Motor neuron (in vitro differentiated cells): ENCODE measurements around the gene ATP8B4. TPM values are rescaled to one million over a fixed set of nuclear protein-coding genes. Genes with fewer than 3 reads are reported as not detected.

ENCODE experiments used
- ATAC-seq, 8 experiments: fragments of 200-7000 bp; cut with Tn5 transposase; replicated peaks in 6 of 8; 2 replicates each; pipeline ENCODE4 v1.8.0; 2021; ENCODE audit warnings: mild to moderate bottlenecking in 8 of 8, moderate library complexity in 8 of 8
- H3K27ac ChIP-seq, 2 donors: fragments of 250-450 bp; sonication (Bioruptor Pico); 2 replicates each; pipeline ENCODE4 v1.9.0; 2021; ENCODE audit warnings: antibody characterized with exemption in 2 of 2, mild to moderate bottlenecking in 2 of 2, moderate library complexity in 1 of 2
- H3K4me1 ChIP-seq, 2 donors: fragments of 250-450 bp; sonication (Bioruptor Pico); replicated peaks in 1 of 2; 2 replicates each; pipeline ENCODE4 v1.6.1; 2021; ENCODE audit warnings: antibody characterized with exemption in 2 of 2, mild to moderate bottlenecking in 2 of 2, moderate library complexity in 1 of 2
- H3K4me3 ChIP-seq, 5 donors: fragments of 250-450 bp; sonication (Bioruptor Pico); 2 replicates each; pipeline ENCODE4 v1.9.0; 2021; ENCODE audit warnings: antibody characterized with exemption in 5 of 5, mild to moderate bottlenecking in 5 of 5, moderate library complexity in 4 of 5
- WGBS, 10 experiments: fragments of 450-650 bp; shearing (Covaris generic); methylation state at CpG; one replicate each; pipeline ENCODE4 v1.0.0; 2022; 5-methylcytosine and 5-hydroxymethylcytosine counted together
- in situ Hi-C, 9 experiments: fragments of 400-800 bp; cut with MboI; loops; one replicate each; pipeline ENCODE4 v1.15.0; 2021; ENCODE audit warnings: low sequenced_read_pairs in 9 of 9, low pct_unique_long_range_greater_than_20kb in 2 of 9; ENCODE audit not compliant: unreplicated experiment in 9 of 9
- total RNA-seq, 8 experiments: library from RNA; unstranded; fragments of 300-600 nt; gene quantifications; 2 replicates each; pipeline versions ENCODE4 v1.2.3 to v1.2.4, GENCODE V29; 2022

ATP8B4 gene
- total RNA-seq, 8 experiments from 2014 or later: 0.22 to 2.2 (median 1.1) TPM

DNA sequence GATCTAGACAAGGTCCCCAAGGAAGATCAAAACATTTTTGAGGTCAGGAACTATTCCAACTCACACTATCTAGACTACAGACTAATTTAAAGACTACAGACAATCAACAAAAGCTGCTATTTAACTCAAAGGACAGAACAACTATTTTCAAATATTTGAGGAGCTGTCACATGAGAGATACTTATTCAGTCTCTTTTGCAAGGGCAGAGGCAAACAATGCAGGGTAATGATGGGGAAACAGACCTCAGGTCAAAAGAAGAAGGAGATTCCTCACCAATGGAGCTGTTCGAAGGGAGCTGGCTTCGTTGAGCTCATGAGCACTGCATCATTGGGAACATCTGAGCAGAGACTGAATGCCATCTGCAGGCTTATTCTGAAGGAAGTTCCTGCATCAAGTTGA is 266.3 kb downstream of the ATP8B4 start:
- H3K4me3 ChIP-seq: no peak overlapping the region
- no peak overlapping the region for H3K27ac ChIP-seq
- no peaks in the 10 kb centered on the region for H3K4me1 ChIP-seq
- ATAC-seq: no peak
- WGBS, 10 experiments: 24 to 100% (median 68%) methylated on average over 1 to 2 of the region's 2 CpGs; no CpG with 5 or more reads in 6 of the 10 experiments
- in situ Hi-C loops: no loop called here

DNA sequence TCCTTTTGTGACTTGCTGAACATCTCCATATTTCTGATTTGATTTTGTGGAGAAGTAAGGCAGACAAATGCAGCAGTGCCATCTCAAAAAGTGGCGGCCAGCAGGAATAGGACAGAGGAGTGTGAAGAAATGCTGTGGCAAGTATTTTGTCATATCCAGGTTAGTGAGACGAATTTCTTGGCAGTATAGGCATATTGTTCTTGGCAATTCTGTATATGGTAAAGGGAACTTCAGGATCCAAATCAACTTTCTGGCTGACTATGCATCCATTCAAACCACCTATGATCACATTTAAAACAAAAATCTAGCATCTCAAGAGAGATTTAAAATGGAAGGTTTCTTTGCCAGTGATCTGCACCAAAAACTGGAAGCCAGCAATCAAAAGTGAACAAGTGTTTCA is 270.2 kb downstream of the ATP8B4 start:
- no peak overlapping the region for H3K4me3 ChIP-seq
- in situ Hi-C loops: no loop called here
- ATAC-seq: no peak
- H3K27ac ChIP-seq: no peak overlapping the region
- WGBS, 10 experiments: 39 to 100% (median 64%) methylated on average over 1 to 2 of the region's 2 CpGs; no CpG with 5 or more reads in 2 of the 10 experiments
- H3K4me1 ChIP-seq: no peaks in the 10 kb centered on the region

DNA sequence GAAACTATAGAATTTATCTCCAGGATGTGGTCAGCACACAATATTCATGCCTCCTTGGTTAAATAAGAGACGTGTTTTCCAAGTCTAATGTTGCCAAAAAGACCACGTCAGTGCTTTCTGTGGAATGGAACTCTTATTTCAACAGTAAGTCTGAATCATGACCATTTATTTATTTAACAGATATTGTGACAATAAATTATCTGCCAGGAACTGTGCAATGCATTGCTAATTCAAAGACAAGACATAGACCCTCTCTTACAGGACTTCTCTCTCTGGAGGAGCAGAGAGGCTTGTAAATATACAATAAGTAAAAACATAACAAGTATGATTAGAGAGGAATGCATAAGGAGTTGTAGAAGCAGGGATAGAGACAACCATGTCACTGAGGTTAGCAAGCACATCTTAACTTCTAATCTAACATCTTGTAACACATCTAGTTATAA is 270.7 kb downstream of the ATP8B4 start:
- WGBS, 10 experiments: 0 to 75% (median 50%) methylated on average over 1 to 2 of the region's 2 CpGs; no CpG with 5 or more reads in 2 of the 10 experiments
- peak in 2 of 8 experiments; percentile 41 to 80 for ATAC-seq
- in situ Hi-C loops: no loop called here

GRCh38 chr15:49847423-49848281 is 271.4 kb downstream of the ATP8B4 start:
- H3K4me3 ChIP-seq: no peak overlapping the region
- in situ Hi-C loops: no loop called here
- H3K27ac ChIP-seq: no peak overlapping the region
- WGBS, 10 experiments: 16 to 93% (median 66%) methylated on average over 3 to 5 of the region's 5 CpGs
- H3K4me1 ChIP-seq: no peaks in the 10 kb centered on the region
- ATAC-seq: peak in 1 of 8 experiments; percentile 16

More for the DNA sequence above, 270.7 kb downstream of the ATP8B4 start:
- Histone ChIP-seq H3K4me1 (no peaks in the 10 kb centered on the region), H3K4me3 (no peak overlapping the region), H3K27ac (no peak overlapping the region)

DNA sequence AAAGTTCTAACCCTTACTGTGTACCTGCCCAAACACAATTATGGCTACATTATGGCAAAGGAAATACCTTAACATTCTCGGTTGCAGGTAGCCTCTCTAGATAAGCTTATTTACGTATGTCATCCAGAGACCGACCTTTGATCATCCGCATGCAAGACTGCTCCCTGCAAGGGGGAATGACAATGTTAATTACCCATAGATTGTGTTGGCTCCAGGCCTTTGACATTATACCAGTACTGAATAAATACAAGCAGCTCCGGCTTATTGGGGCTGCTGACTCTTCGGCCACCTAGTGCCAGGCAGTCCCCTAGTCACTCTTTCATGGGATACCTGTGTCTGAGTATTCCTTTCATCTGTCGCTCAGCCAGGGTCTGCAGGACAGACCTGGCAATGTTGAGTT is 274.6 kb downstream of the ATP8B4 start:
- Histone ChIP-seq H3K27ac (no peak overlapping the region), H3K4me3 (no peak overlapping the region), H3K4me1 (no peaks in the 10 kb centered on the region)
- in situ Hi-C loops: no loop called here
- WGBS, 10 experiments: 78 to 100% (median 87%) methylated on average over 1 to 6 of the region's 7 CpGs; no CpG with 5 or more reads in 2 of the 10 experiments
- no peak for ATAC-seq

- 77 to 100% (median 87%) methylated on average over 1 to 5 of the region's 5 CpGs; no CpG with 5 or more reads in 2 of the 10 experiments for WGBS, 10 experiments
- no peak for ATAC-seq
- Histone ChIP-seq H3K4me1 (no peaks in the 10 kb centered on the region), H3K27ac (no peak overlapping the region), H3K4me3 (no peak overlapping the region)
- in situ Hi-C loops: no loop called here
These were observed 275.3 kb downstream of the ATP8B4 start for GRCh38 chr15:49843725-49844124.

- Histone ChIP-seq H3K4me3 (no peak overlapping the region), H3K27ac (no peak overlapping the region), H3K4me1 (no peaks in the 10 kb centered on the region)
- 0 to 100% (median 74%) methylated on average over 1 to 4 of the region's 4 CpGs; no CpG with 5 or more reads in 1 of the 10 experiments for WGBS, 10 experiments
- in situ Hi-C loops: no loop called here
- no peak for ATAC-seq
These were observed 276.9 kb downstream of the ATP8B4 start for GRCh38 chr15:49842031-49842730.

DNA sequence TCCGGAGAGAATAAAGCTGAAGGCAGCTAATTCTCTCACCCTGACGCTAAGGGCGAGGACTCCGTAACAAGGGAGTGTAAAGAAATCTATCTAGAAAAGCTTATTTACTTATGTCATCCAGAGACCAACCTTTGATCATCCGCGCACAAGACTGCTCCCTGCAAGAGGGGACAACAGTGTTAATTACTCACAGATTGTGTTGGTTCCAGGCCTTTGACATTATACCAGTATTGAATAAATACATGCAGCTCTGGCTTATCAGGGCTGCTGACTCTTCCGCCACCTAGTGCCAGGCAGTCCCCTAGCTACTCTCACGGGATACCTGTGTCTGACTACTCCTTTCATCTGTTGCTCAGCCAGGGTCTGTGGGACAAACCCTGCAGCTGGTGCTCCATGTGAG is 286.5 kb downstream of the ATP8B4 start:
- in situ Hi-C loops: no loop called here
- no peak overlapping the region for H3K4me3 ChIP-seq
- peak in 4 of 8 experiments; percentile 37 to 82 (median 50) for ATAC-seq
- H3K27ac ChIP-seq: no peak overlapping the region
- 60 to 94% (median 83%) methylated on average over 1 to 7 of the region's 8 CpGs; no CpG with 5 or more reads in 1 of the 10 experiments for WGBS, 10 experiments
- no peaks in the 10 kb centered on the region for H3K4me1 ChIP-seq

DNA sequence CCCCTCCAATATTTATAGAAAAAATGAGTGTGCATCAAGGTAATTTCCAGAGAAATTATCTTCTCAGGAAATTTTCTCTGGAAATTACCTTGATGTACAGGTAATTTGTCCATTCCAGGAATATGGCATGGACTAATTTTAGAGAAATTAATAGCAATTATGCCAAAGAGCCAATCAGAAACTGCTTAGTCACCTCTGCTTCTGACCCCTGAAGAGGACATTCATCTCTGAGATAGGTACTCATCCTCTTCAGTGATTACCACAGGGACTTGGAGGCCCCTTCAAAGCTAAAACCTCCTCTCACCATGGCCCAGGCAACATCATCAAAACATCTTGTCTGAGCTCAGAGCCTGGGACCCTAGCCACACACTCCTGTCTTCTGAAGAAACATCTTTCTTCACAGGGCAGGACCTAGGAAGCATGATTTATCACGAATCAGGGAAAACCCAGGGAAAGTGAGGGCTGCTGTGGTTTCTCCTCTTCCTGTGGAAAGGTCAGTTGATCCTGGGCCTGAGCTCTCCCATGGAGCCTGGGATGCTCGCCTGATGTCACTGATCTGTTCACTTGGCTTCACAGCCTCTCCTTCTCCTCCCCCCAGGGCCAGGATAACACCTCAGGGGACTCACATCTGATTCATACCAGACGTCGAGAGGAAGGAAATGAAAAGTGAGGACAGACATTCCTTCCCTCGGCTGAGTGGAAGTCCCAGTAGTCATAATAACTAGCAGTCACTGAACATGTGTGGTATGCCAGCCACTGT is 287.6 kb downstream of the ATP8B4 start:
- WGBS, 10 experiments: 0 to 88% (median 64%) methylated on average over 1 to 3 of the region's 5 CpGs; no CpG with 5 or more reads in 5 of the 10 experiments
- H3K27ac ChIP-seq: no peak overlapping the region
- H3K4me1 ChIP-seq: no peaks in the 10 kb centered on the region
- ATAC-seq: peak in 2 of 8 experiments; percentile 63 to 64
- in situ Hi-C loops: no loop called here
- H3K4me3 ChIP-seq: no peak overlapping the region

DNA sequence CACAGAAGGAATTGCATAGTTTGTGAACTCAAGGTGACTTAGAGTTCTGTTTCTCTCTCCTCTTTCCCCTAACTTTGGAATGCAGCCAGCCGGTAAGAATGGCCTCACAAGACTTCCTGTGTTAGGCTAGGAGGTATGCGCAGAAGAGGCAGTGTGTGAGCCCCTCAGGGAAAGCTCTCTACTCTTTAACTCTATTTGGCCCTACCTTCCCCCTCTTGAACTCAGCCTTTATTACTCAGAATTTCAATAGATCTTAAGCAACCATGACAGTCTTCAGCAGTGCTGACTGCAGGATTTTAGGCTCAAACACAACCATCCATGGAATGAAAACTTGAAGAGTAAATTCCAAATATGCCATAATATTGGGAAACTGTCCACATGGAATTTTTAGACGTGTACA is 288.6 kb downstream of the ATP8B4 start:
- no peak overlapping the region for H3K27ac ChIP-seq
- 33 to 69% (median 63%) methylated on average over 1 to 3 of the region's 3 CpGs; no CpG with 5 or more reads in 2 of the 10 experiments for WGBS, 10 experiments
- in situ Hi-C loops: no loop called here
- H3K4me3 ChIP-seq: no peak overlapping the region
- no peak for ATAC-seq
- no peaks in the 10 kb centered on the region for H3K4me1 ChIP-seq

DNA sequence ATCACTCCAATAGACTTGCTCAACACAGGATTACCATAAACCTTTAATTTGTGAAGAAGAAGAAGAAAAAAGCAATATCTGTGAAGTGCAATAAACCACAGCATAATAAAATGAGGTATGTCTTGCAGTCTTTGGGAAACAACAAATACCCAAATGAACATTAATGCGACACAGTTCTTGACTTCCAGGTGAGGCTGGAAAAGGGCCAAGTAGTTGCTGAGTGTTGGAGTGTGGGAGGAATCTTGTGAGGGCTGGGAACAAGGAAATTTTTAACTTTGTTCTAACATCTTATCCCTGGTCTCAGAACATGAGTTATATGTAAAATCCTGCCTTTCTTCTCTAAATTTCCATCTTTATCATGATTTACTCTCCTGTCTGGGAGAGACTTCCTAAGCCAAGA is 291.7 kb downstream of the ATP8B4 start:
- no peaks in the 10 kb centered on the region for H3K4me1 ChIP-seq
- H3K27ac ChIP-seq: no peak overlapping the region
- no peak for ATAC-seq
- in situ Hi-C loops: no loop called here
- WGBS, 10 experiments: 40 to 100% (median 79%) methylated on average over 1 of the region's 1 CpG; no CpG with 5 or more reads in 2 of the 10 experiments
- no peak overlapping the region for H3K4me3 ChIP-seq

DNA sequence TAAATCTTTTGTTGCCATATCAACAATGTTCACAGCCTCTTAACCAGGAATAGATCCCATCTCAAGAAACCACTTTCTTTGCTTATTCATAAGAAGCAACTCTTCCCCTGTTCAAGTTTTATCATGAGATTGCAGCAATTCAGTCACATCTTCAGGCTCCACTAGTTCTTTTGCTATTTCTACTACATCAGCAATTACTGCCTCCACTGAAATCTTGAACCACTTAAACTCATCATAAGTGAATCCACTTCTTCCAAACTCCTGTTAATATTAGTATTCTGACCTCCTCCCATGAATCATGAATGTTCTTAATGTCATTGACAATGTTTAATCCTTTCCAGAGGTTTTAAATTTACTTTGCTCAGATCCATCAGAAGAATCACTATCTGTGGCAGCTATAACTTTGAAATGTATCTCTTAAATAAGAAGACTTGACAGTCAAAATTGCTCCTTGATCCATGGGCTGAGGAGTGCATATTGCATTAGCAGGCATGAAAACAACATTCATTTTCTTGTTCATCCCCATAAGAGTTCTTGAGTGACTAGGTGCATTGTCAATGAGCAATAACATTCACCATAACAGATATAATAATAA is 292.3 kb downstream of the ATP8B4 start:
- Histone ChIP-seq H3K4me3 (no peak overlapping the region), H3K27ac (no peak overlapping the region), H3K4me1 (no peaks in the 10 kb centered on the region)
- in situ Hi-C loops: no loop called here
- ATAC-seq: no peak

DNA sequence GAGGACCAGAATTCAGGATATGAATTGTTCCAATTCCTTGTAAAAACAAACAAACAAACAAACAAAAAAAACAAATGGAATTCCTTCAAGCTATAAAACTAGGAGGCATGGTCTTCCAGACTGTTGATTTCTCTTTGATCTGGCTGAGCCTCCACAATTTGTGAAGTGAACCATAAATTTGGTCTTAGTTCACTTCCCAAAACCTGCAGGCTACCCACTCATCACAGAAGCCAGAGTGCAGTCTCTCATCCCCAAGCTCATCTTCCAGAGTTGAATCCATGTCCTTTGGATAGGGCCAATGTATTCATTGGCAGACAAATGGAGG is 294.3 kb downstream of the ATP8B4 start:
- no peak overlapping the region for H3K27ac ChIP-seq
- in situ Hi-C loops: no loop called here
- ATAC-seq: no peak
- no peak overlapping the region for H3K4me3 ChIP-seq
- no peaks in the 10 kb centered on the region for H3K4me1 ChIP-seq
